ENCODE measurements around the gene PSIP1.
"Not testable (repeated sequence)": the region's sequence is repeated elsewhere in the genome, so short reads cannot be mapped to it uniquely, and the experiment has no call there.

Gene PSIP1

DNA sequence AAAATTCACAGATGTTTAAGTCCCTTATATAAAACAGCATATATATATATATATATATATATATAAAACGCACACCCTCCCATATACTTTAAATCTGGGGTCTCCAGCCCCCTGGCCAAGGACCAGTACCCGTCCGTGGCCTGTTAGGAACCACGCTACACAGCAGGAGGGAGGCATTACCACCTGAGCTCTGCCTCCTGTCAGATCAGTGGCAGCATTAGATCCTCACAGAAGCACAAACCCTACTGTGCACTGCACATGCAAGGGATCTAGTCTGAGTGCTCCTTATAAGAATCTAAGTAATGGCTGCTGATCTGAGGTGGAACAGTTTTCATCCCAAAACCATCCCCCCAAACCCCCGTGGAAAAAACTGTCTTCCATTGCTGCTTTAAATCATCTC, 9.0 kb downstream of the PSIP1 start:
- DNase-seq (ENCODE audit: low read depth), result no peak

DNA sequence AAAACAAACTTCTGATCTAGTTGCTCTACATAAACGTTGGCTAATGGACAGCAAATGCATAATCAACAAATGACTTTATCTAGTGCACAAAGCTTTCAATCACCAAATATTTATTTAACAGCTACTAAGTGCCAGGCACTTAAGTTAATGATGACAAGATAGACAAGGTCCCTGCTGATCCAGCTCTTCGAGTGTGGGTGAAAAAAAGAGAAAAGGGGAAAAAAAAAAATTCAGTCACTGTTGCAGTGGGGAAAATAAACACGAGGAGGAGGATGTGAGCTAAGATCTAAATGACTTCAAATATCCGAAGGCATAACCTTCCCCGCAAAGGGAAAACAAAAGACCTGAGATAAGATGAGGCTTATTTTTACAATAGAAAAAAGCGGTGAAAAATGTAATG, 9.6 kb downstream of the PSIP1 start:
- no peak for DNase-seq (ENCODE audit: low read depth)

DNA sequence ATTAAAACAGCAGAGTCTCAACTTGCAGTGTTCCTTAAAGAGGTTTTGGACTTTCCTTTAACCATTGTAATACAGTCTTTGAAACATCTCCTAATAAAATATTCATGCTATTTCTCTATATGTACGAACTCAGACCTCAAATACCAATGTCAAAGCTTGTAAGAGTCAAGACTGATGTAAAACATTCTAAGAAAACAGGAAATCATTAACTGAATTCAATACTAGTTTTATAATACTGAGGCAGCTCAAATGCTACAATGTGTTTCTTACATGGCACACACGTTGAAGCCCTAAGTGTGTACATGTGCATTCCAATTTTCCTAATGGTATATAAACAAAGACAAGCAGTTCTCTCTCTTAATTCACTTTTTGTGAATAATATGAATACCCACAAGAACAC, 11.6 kb downstream of the PSIP1 start:
- DNase-seq (ENCODE audit: low read depth), result no peak

DNA sequence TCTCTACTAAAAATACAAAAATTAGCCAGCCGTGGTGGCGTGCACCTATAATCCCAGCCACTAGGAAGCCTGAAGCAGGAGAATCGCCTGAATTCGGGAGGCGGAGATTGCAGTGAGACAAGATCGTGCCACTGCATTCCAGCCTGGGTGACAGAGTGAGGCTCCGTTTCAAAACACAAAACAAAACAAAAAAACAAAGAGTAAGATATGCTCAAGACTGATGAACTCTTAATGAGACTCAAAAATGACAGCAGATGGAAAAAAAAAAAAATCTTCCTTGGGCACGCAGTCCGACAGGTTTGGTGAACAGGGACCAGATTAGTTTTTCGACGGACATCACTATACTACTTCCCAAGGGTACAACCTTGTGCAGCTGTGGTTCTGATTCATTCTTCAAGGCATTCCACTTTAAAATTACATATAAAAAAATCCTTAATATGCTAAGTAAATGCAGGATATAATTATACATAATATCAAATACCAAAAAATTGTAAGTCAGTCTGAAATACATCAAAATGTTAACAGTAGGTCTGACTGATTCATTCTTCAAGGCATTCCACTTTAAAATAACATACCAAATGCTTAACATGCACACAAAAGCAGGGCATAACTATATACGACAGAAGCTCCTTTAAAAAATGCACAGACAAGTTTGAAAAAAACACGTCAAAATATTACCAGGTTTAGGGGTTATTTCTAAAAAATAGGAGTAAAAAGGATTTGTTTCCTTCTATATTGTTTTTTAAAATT, 12.3 kb downstream of the PSIP1 start:
- DNase-seq (ENCODE audit: low read depth), result no peak

DNA sequence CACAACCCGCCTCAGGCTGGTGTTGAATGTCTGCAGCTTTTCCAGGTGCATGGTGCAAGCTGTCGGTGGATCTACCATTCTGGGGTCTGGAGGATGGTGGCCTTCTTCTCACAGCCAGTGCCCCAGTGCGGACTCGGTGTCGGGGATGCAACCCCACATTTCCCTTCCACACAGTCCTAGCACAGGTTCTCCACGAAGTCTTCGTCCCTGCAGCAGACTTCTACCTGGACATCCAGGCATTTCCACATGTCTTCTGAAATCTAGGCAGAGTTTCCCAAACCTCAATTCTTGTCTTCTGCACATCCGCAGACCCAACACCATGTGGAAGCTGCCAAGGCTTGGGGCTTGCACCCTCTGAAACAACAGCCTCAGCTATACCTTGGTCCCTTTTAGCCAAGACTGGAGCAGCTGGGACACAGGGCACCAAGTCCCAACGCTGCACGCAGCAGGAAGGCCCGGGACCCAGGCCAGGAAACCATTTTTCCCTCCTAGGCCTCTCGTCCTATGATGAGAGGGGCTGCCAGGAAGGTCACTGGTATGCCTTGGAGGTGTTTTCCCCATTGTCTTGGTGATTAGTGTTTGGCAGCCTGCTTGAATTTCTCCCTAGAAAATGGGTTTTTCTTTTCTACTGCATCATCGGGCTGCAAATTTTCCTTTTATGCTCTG, 18.2 kb downstream of the PSIP1 start:
- no peak for DNase-seq (ENCODE audit: low read depth)

DNA sequence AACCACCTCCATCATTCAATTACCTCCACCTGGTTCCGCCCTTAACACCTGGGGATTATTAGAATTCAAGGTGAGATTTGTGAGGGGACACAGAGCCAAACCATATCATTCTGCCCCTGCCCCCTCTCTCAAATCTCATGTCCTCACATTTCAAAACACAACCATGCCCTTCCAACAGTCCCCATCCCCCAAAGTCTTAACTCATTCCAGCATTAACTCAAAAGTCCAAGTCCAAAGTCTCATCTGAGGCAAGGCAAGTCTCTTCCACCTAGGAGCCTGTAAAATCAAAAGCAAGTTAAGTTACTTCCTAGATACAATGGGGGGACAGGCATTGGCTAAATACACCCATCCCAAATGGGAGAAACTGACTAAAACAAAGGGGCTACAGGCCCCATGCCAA, 18.8 kb downstream of the PSIP1 start:
- no peak for DNase-seq (ENCODE audit: low read depth)

DNA sequence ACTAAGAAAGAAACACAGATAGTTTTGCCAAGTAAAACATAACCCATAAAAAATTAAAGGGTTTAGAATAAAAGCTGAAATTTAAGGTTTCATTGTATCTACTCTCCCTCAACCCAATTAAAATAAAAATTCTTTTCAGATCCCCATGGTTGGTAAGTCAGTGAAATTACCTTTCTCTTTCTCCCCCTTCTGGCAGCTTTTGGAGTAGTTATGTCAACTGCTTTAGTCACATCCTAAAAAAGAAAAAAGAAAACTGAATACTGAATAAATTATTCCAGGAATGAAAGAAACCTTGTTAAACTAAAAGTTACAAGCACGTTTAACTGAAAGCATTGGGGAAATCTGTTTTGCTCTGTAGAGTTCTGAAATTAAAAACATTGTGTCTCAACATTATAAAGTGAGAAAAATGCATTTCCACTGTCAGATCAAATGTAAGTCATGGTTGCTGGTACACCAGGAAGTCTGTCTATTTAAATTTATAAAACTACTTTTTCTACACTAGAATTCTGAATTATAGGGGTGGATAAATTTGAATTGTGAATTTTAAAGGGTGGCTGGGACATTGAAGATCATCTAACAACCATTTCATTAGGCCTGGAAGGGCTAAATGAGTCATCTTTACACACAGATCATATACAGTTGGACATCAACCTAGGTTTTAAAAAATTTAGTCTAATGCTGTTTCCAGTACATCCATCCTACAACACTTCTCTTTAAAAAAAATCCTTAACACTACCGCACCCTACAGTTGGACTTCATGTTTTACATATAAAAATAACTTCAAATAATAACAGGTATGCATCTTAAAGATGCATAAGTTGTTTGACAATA, 24.7 kb downstream of the PSIP1 start:
- DNase-seq (ENCODE audit: low read depth), result no peak

DNA sequence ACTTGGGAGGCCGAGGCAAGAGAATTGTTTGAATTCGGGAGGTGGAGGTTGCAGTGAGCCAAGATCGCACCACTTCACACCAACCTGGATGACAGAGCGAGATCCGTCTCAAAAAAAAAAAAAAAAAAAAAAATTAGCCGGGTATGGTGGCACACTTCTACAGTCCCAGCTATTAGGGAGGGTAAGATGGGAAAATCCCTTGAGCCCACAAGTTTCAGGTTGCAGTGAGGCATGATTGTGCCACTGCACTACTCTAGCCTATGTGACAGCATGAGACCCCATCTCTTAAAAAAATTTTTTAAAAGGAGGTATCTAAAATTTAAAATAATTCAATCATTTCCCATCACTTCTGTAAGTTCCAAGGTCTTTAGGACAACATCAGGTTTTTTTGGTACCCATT, 26.0 kb downstream of the PSIP1 start:
- no peak for DNase-seq (ENCODE audit: low read depth)

DNA sequence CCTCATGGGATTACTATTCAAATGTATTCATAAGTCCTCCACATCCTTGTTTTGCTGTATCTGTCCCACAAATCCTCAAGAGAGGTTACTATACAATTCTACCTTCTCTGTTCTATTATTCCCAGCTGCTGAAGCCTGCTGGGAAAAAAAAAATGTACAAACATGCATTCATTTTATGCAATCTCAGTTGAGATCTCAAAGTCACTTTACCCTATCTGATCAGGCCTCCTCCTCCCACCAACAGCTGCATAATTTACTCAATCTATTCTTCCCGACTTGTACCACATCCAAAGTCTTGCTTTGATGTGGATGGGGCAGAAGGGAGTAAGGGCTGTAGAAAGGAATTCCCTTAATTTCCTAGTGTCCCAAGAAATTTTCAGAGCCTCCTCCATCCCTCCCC, 28.6 kb downstream of the PSIP1 start:
- no peak for DNase-seq (ENCODE audit: low read depth)

DNA sequence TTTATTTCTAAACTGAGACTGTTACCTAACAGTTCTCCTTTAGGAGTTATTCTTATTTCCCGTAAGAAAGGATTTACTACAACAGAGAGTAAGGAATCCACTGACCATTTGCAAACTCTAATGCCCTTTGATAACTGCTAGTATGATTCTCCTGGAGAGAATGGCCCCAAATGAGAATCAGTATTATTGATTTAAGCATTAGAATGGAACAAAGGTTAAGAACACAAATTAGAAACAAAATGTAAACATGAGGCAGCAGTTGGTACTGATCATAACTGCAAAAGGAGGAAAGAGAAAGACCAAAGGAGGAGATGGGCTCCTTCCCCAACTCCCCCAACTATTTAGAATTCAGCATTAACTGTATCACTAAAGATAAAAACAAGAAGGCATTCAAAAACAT, 30.7 kb downstream of the PSIP1 start:
- DNase-seq (ENCODE audit: low read depth), result no peak

DNA sequence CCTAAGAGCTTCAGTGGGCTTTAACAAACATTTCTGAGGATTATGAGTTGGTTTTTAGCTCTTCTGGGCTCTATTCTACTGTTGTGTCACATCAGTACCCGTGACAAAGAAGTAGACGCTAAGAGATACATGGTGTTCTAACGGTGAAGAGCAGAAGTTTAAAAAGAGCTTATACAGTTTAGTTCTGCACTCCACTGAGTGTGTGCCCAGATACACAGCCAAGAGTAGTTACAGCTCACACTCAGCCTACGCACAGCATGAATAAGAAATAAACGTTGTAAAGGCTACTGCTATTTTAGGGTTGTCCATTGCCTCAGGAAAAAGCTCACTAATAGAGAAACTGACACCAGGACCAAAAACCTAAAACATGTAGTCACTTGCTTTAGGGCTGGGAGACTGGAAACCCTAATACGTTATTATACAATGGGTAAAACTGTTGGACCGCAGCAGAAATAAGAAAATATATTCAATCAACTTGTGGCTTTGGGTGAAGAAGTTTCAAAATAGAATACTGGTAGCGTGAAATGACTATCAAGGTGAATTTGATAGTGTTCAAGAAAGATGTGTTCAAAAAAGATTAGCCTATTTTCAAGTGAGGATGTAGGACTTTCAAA, 34.7 kb downstream of the PSIP1 start:
- DNase-seq (ENCODE audit: low read depth), result no peak

DNA sequence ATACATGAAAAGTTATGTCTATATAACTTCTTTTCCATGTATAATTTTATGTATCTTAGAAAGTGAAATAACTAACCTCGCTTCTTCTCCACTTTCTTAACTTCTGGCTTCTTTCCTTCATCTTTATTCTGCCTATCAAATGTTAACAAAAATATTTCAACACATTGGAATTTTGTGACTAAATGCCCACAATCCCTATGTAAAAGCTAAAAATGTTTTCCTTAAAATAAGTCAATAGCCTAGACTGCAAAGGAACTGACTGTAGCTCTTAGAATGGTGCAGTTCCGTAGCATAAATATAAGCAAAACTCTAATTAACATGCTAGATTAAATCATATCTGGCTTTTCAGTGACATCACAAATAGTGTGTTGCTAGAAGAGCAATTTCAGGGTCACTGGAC, 40.9 kb downstream of the PSIP1 start:
- DNase-seq (ENCODE audit: low read depth), result no peak

DNA sequence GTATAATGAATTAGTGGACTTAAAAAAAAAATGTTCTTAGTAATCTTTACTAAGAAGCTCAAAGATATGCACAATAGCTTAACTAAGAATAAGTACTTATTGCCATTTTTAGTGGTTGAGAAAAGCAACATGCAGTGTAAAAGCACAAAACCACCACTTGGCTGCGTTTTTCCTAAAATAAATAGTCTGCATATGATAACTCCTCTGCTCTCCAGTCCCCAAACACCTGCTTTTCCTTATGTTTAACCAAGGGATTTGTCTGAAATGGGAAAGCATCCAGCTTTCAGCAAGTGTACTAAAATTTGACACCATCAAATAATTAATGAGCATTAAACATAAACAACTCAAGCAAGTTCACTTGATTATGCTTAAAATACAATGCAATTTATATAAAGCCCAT, 41.4 kb downstream of the PSIP1 start:
- no peak for DNase-seq (ENCODE audit: low read depth)

DNA sequence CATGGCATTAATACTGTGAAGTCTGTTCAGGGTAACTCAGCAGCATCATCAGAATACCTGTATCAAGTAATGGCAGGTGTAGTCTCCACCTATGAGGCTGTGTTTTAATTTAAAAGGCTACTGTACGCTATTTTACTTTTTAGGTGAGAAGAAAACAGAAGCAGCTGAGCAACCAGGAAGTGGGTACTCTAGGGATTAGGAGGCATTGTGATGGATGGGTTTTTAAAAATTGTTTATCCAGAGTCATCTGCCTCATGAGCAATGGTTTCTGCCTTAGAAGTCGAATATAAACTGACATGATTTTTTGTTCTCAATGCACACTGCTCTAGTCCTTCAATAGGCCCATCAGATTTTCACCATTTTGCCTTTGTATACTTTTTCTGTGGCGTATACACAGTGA, 42.6 kb downstream of the PSIP1 start:
- DNase-seq (ENCODE audit: low read depth), result no peak

DNA sequence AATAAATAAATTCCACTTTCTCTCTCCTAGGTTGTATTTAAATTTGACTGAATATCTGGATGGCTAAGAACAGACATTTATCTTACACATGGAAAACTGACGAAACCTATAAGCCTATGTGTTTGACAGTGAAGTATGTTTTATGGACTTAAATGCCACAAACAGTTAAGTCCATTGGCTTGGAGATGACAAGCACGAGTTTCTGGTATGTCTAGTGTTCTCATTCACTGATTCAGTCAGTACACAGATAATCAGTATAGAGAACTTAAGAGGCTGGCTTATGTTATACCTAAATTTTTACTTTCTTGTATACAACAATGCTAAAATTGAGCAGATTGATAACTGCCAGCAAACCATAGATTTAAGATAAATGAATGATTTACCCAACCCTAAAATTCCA, 49.2 kb downstream of the PSIP1 start:
- DNase-seq (ENCODE audit: low read depth), result no peak

DNA sequence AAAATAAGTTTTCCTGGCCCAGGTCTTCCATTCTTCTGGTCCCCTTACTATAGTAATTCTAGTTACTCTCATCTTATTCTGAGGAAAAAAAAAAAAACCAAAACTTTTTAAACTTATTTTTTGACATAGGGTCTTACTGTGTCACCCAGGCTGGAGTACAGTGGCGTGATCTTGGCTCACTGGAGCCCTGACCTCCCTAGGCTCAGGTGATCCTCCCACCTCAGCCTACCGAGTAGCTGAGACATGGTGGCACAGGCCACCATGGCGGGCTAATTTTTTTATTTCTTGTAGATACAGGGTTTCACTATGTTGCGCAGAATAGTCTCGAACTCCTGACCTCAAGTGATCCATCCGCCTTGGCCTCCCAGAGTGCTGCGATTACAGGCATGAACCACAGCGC, 49.7 kb downstream of the PSIP1 start:
- DNase-seq (ENCODE audit: low read depth), result no peak

DNA sequence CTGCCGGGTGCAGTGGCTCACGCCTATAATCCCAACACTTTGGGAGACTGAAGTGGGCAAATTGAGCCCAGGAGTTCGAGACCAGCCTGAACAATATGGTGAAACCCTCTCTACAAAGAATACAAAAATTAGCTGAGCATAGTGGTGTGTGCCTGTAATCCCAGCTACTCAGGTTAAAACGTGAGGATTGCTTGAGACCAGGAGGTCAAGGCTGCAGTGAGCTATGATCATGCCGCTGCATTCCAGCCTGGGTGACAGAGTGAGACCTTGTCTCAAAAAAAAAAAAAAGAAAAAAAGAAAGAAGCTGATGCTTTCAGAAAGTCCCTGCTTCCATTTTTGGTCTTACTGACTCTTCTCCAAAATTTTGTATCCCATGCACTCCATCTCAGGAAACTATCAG, 56.8 kb downstream of the PSIP1 start:
- no peak for DNase-seq (ENCODE audit: low read depth)

DNA sequence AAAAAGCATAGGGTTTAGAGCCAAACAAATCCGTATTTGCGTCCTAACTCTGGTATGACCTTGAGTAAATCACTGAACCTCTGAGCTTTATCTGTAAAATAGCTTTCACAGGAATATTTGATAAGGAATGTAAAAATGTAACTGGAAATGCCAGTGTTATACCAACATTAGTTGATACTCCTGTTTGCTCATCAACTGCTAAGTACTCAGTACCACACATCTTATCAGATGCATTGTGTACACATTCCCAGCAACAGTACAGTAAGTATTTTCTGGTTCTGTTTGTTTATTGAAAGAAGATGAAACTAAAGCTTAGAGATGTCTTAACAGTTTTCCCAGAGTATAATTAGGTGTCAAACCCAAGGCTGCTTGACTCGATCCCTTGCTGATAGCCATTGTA, 66.6 kb downstream of the PSIP1 start:
- DNase-seq (ENCODE audit: low read depth), result no peak

DNA sequence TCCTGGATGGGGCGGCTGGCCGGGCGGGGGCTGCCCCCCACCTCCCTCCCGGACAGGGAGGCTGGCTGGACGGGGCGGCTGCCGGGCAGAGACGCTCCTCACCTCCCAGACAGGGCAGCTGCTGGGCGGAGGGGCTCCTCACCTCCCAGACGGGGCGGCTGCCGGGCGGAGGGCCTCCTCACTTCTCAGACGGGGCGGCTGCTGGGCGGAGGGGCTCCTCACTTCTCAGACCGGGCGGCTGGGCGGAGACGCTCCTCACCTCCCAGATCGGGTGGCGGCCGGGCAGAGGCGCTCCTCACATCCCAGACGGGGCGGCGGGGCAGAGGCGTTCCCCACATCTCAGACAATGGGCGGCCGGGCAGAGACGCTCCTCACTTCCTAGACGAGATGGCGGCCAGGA, 68.5 kb downstream of the PSIP1 start:
- not testable (repeated sequence) for DNase-seq (ENCODE audit: low read depth)

DNA sequence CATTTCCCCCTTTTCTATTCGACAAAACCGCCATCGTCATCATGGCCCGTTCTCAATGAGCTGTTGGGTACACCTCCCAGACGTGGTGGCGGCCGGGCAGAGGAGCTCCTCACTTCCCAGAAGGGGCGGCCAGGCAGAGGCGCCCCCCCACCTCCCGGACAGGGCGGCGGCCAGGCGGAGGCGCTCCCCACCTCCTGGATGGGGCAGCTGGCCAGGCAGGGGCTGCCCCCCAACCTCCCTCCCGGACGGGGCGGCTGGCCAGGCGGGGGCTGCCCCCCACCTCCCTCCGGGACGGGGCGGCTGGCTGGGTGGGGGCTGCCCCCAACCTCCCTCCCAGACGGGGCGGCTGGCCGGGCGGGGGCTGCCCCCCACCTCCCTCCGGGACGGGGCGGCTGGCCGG, 68.9 kb downstream of the PSIP1 start:
- not testable (repeated sequence) for DNase-seq (ENCODE audit: low read depth)

DNA sequence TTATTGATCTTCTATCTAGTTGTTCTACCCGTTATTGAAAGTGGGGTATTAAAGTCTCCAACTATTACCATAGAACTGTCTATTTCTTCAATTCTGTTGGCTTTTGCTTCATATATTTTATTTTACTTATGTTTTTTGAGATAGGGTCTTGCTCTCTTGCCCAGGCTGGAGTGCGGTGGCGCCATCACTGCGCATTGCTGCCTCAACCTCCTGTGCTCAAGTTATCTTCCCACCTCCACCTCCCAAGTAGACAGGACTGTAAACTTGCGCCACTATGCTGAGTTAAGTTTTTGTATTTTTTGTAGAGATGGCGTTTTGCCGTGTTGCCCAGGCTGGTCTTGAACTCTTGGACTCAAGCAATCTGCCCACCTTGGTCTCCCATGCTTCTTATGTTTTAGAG, 71.9 kb downstream of the PSIP1 start:
- no peak for DNase-seq (ENCODE audit: low read depth)

DNA sequence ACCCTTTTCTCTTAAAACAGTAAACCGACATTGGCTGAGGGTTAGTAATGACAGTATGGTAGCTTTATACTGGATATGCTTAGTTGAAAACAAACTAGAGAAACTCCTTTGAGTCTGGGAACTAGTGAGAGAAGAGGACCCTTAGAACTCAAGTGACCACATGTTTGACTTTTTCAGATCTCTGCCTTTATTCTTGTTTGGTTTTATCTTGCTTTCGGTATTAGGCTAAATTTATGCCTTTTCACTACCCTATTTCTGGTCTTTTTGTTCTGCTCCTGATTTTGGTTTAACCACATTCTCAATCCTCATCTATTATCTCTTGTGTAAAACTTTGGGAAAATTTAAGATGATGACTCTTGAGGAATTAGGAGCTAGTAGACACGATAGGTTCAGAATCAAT, 77.1 kb downstream of the PSIP1 start:
- no peak for DNase-seq (ENCODE audit: low read depth)

DNA sequence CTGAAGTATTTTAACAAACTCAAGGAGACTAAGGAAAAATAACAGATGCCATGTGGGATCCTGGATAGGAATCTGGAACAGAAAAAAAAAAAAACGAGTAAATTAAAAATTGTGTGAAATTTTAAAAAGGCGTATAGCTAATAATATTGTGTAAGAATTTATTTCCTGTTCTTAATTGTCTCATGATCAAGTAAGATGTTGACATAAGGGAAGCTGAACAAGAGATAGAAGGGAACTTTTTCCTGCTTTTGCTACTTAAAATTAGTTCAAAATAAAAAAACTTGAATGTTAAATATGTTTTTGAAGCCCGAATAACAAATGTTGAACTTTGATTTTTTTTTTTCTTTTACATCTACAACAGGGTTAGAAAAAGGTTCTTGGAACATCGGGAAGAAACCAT, 77.6 kb downstream of the PSIP1 start:
- DNase-seq (ENCODE audit: low read depth), result no peak

Data from GM04504 (cell line).